G401.6 (cell line): ENCODE measurements around the gene SLMAP.
A peak's percentile ranks its signal among the peaks of the same experiment; 100 is the strongest.
"Not testable (repeated sequence)": the region's sequence is repeated elsewhere in the genome, so short reads cannot be mapped to it uniquely, and the experiment has no call there.

Experiments used
- FAIRE-seq: peaks from 2 replicates; lab custom pipeline; 2012; peaks lifted over from hg19 to GRCh38; lab: Jason Lieb, UNC

The SLMAP gene

DNA sequence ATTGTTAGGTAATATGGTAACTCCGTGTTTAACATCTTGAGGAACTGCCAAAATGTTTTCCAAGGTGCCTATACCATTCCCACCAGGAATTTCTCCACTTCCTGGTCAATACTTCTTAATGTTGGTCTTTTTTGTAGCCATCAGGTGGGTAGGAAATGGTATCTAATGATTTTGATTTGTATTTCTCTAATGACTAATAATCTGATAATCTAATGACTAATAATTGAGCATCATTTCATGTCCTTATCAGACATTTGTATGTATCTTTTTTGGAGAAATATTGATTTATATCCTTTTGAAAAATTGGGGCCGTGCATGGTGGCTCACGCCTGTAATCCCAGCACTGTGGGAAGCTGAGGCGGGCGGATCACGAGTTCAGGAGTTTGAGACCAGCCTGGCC, 38.8 kb downstream of the SLMAP start:
- FAIRE-seq, result no peak

GRCh38 chr3:57796261-57796660, 40.2 kb downstream of the SLMAP start:
- FAIRE-seq, result no peak

DNA sequence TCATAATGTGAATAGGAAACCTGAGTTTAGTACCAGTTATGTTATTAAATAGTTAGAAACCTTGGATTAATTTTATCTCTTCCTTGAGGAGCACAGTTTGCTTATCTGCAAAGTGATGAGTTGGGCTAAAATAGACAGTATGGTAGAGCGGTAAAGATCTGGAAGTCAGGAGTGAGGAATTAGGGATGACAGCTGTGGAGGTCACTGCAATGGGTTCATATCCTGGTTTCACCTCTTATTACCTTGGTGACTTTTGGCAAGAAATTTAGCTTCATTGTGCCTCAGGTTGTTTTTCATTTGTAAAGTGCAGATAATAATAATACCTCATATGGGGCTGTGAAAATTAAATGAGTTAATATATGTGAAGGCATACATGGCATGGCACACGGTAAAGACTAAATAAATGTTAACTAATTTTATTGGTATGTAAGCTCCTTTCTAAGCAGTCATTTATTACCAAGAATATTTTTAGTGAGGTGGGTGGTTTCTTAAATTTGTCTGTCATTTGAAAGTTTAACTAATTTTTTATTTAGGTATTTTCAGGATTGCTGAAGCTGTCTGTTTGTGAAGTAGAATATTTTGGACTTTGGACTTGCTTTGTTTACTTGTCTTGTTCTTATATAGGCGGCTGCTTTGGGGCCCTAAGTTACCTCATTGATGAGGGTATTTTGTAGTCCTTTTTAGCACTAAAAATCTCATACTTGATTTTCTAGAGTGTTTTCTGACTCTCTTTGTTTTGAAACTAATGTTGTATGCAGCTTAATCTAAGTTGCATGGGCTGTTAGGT, 41.8 kb downstream of the SLMAP start:
- peak; percentile 17 for FAIRE-seq

GRCh38 chr3:57803647-57804081, 47.6 kb downstream of the SLMAP start:
- peak; percentile 88 for FAIRE-seq

GRCh38 chr3:57805266-57805665, 49.2 kb downstream of the SLMAP start:
- FAIRE-seq, result no peak

DNA sequence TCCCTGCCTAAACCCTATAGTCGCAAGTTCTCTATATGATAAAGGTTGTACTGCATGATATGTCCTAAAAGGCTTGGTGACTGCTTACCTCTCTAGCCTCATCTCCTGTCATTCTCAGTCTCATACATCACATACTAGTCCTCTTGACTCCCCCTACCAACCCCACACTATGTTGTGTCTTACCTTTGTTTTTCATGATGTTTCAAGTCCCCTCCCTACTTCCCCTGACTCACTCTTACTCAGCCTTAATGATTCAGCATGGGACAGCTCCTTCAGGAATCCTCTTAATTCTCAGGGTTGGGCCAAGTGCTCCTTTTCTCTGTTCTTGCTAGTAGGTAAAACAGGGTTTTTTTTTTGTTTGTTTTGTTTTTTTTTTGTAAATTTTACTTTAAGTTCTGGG, 49.6 kb downstream of the SLMAP start:
- peak; percentile 76 for FAIRE-seq

GRCh38 chr3:57806195-57806594, 50.1 kb downstream of the SLMAP start:
- not testable (repeated sequence) for FAIRE-seq

DNA sequence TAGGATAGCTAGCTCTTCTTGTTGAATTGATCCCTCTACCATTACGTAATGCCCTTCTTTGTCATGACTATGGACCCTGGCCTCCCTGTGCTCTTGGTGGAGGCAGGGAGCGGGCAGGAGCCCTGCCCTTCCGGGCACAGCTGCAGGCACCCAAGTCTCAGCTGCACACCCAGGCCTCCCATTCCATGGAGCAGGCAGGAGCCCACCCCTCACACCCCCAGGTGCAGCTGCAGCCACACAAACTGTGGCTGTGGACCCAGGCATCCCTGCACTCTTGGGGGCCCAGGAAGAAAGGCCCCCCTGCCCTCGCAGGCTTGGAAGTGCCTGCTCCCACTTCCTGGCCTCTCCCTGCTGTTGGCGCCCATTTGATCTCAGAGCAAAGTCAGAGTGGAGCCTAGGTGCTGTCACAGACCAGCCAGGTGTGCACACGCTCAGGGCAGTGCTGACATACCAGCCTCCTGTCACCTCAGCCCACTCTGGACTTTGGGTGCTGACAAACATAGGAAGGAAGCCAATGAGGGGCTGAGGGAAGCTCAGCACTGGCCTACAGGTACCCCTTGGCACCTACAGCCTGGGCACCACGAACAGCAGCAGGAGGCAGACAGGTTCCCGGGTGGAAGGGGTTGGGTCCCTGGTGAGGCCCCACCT, 53.0 kb downstream of the SLMAP start:
- no peak for FAIRE-seq

- no peak for FAIRE-seq
These were observed 53.5 kb downstream of the SLMAP start for GRCh38 chr3:57809609-57809968.

GRCh38 chr3:57810048-57810447, 53.9 kb downstream of the SLMAP start:
- FAIRE-seq, result no peak

DNA sequence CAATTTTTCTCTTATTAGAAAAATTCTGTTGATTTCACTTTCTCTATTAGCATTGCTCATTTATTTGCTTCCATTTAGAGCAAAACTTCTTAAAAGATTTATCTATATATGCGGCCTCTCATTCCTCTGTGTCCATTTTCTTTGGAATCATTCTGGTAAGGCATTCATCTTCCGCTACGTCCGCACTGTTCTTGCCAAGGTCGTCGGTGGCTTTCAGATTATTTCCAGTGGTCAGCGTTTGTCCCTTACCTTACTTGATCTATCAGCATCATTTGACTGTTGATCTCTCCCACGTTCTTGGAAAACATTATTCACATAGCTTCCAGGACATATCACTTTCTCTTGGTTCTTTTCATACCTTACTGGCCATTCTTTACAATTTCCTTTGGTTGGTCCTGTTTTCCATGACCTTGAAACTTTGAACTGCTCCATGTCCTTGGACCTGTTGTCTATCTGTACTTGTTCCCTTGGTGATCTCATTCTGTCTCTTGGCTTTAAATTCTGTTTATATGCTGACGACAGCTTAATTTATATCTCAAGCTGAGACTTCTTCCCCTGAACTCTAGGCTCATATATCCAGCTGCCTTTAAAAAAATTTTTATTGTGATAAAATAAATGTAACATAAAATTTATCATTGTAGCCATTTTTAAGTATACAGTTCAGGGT, 54.5 kb downstream of the SLMAP start:
- FAIRE-seq, result no peak

DNA sequence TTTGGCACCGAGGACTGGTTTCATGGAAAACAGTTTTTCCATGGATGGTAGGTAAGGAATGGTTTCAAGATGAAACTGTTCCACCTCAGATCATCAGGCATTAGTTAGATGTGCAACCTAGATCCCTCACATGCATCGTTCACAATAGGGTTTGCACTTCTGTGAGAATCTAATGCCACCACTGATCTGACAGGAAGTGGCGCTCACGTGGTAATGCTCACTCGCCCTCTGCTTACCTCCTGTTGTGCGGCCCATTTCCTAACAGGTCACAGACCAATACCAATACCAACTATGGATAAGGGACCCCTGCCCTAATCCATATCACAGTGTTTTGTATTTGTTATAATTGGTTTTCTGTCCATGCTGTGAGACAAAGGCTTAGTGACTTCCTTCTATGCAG, 58.9 kb downstream of the SLMAP start:
- no peak for FAIRE-seq

- peak; percentile 6 for FAIRE-seq
These were observed 60.5 kb downstream of the SLMAP start for GRCh38 chr3:57816471-57817095.

- peak; percentile 54 for FAIRE-seq
These were observed 62.7 kb downstream of the SLMAP start for GRCh38 chr3:57818772-57819171.

DNA sequence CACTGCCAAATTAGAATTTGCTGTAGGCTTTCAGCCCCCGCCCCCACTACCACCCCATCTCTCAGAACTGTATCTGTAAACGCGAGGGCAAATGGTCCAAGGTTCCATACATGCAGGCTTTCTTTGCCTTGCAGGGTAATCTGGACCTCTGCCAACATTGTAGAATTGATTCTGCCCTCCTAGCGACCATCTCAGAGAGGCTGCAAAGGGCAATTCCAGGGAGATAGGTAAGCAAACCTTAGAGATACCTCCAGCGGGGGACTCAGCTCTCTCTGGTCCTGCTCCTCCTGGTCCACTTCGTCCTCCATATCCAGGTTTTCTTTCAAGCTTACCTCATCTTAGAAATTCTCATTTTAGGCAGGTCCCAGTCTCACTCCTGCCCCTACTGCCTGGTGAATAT, 64.4 kb downstream of the SLMAP start:
- FAIRE-seq, result no peak

- FAIRE-seq, result no peak
These were observed 65.7 kb downstream of the SLMAP start for GRCh38 chr3:57821765-57822164.

- FAIRE-seq, result no peak
These were observed 66.6 kb downstream of the SLMAP start for GRCh38 chr3:57822686-57823085.

DNA sequence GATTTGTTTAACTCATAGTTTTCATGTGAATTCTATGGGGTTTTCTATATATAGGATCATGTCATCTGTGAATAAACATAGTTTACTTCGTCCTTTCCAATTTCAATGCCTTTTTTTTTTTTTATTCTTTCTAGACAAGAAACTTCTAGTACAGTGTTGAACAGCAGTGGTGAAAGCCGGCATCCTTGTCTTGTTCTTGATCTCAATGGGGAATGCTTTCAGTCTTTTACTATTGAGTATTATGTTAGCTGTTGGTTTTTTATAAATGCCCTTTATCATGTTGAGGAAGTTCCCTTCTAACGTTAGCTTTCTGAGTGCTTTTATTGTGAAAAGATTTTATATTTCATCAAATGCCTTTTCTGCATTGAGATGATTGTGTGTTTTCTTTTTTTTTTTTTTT, 69.0 kb downstream of the SLMAP start:
- peak; percentile 78 for FAIRE-seq

DNA sequence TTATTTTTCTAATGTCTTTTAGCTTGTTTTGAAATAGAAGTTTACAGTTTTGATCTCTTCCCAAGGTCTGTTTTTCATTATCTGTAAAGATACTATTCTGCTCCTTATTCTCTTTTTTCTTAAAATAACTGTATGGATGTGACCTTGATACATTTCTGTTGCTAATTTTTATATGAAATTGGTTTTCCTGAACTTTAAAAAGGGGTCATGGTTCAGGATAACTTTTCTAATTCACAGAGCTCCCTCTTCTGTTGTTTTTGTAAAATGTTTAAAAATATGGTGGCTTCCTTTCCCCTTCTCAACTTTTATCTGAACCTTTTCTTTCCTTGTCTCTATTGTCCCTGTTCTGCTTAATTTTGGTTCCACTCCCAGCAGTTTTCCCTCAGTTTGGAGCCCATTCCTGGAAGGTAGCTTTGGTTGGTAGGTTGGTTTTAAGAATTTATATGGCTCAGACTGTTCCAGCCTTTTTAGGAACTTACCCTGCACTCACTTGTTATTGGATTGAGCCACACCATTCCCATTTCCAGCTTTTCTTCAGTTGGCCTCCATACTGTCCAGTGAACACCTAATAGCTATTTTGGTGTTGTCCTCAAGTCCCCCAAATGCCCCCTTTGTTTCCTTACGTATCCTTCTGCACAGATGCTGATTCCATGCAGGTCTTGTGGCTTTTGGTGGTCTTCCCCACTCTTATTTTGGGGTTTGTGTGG, 70.3 kb downstream of the SLMAP start:
- FAIRE-seq, result peak; percentile 95

- no peak for FAIRE-seq
These were observed 71.0 kb downstream of the SLMAP start for GRCh38 chr3:57826952-57827723.

DNA sequence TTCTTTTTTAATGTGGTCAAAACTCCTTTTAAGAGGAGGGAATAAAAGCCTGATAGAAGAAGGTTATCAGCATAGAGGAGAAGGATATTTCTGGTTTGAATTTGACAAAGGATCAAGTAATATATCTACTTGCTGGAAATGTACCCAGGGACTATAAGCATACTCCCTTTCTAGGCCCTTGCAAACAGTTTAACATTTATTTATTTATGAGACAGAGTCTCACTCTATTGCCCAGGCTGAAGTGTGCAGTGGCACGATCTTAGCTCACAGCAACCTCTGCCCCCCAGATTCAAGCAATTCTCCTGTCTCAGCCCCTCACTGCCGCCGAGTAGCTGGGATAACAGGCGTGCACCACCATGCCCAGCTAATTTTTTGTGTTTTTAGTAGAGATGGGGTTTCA, 71.6 kb downstream of the SLMAP start:
- FAIRE-seq, result no peak

GRCh38 chr3:57832486-57832885, 76.4 kb downstream of the SLMAP start:
- FAIRE-seq, result no peak
